Measurements from ENCODE around the gene EHD4.

- TF ChIP-seq CTCF (conservative IDR thresholded peaks at IDR 0.05 in 1 of 2, IDR thresholded peaks at IDR 0.05 in 1 of 2; ENCODE audit: low read depth in 1 of 2, low read length in 2 of 2) (no peak), EZH2 (IDR thresholded peaks at IDR 0.05; ENCODE audit: low read length, missing control alignments) (no peak)
Measured at GRCh38 chr15:41940441-41940857, 31.9 kb downstream of the EHD4 start.

Measured in fibroblast of lung (primary cell).